ENCODE data around the gene KRTAP10-6. TPM values are rescaled to one million over a fixed set of nuclear protein-coding genes. Genes with fewer than 3 reads are reported as not detected.
A peak's percentile ranks its signal among the peaks of the same experiment; 100 is the strongest.
"Not testable (repeated sequence)": the region's sequence is repeated elsewhere in the genome, so short reads cannot be mapped to it uniquely, and the experiment has no call there.

KRTAP10-6 gene
- total RNA-seq, 2 donors from 2014 or later: not detected

- intact Hi-C loops (cut with DNase I, micrococcal nuclease): no loop called here
- DNase-seq: no peak
- ATAC-seq: no peak
Observed at GRCh38 chr21:44619886-44620285, 27.6 kb upstream of the KRTAP10-6 start.

GRCh38 chr21:44618909-44619308 is 26.6 kb upstream of the KRTAP10-6 start:
- intact Hi-C loops (cut with DNase I, micrococcal nuclease): no loop called here
- peak; percentile 84 for ATAC-seq
- DNase-seq: no peak

- ATAC-seq (peak; percentile 85), DNase-seq (peak in 1 of 2 donors; percentile 35)
- intact Hi-C loops (cut with DNase I, micrococcal nuclease): no loop called here
Observed at GRCh38 chr21:44618504-44618903, 26.2 kb upstream of the KRTAP10-6 start.

- intact Hi-C loops (cut with DNase I, micrococcal nuclease): no loop called here
- DNase-seq: no peak
- no peak for ATAC-seq
Observed at GRCh38 chr21:44617071-44617501, 24.8 kb upstream of the KRTAP10-6 start.

- ATAC-seq: no peak
- intact Hi-C loops (cut with DNase I, micrococcal nuclease): no loop called here
- no peak for DNase-seq
Observed at GRCh38 chr21:44616591-44616926, 24.3 kb upstream of the KRTAP10-6 start.

GRCh38 chr21:44615911-44616590 is 23.7 kb upstream of the KRTAP10-6 start:
- intact Hi-C loops (cut with DNase I, micrococcal nuclease): no loop called here
- ATAC-seq (no peak), DNase-seq (no peak)

- DNase-seq (no peak), ATAC-seq (no peak)
- intact Hi-C loops (cut with DNase I, micrococcal nuclease): no loop called here
Observed at GRCh38 chr21:44615466-44615865, 23.2 kb upstream of the KRTAP10-6 start.

GRCh38 chr21:44614961-44615391 is 22.7 kb upstream of the KRTAP10-6 start:
- ATAC-seq: no peak
- no peak for DNase-seq
- intact Hi-C loops (cut with DNase I, micrococcal nuclease): no loop called here

GRCh38 chr21:44614161-44614631 is 21.9 kb upstream of the KRTAP10-6 start:
- no peak for DNase-seq
- ATAC-seq: no peak
- intact Hi-C loops (cut with DNase I, micrococcal nuclease): no loop called here

- no peak for DNase-seq
- intact Hi-C loops (cut with DNase I, micrococcal nuclease): no loop called here
Observed at GRCh38 chr21:44613386-44614155, 21.3 kb upstream of the KRTAP10-6 start.

GRCh38 chr21:44612669-44613229 is 20.4 kb upstream of the KRTAP10-6 start:
- DNase-seq: no peak
- intact Hi-C loops (cut with DNase I, micrococcal nuclease): no loop called here
- no peak for ATAC-seq

More at GRCh38 chr21:44613386-44614155, 21.3 kb upstream of the KRTAP10-6 start:
- ATAC-seq: no peak

- intact Hi-C loops (cut with DNase I, micrococcal nuclease): no loop called here
- ATAC-seq: no peak
- DNase-seq: no peak
Observed at GRCh38 chr21:44612029-44612486, 19.8 kb upstream of the KRTAP10-6 start, which contains the start of gene KRTAP10-8. Gene KRTAP10-8, plus strand, starts transcription at chr21:44612079. Its CDS starts 22 bp downstream, at chr21:44612101.

- intact Hi-C loops (cut with DNase I, micrococcal nuclease): no loop called here
- no peak for DNase-seq
- ATAC-seq: no peak
Observed at GRCh38 chr21:44611551-44611950, 19.2 kb upstream of the KRTAP10-6 start.

- DNase-seq; ATAC-seq; intact Hi-C loops (cut with DNase I, micrococcal nuclease): not testable (repeated sequence)
Observed at GRCh38 chr21:44610157-44610843, 18.0 kb upstream of the KRTAP10-6 start.

GRCh38 chr21:44609193-44609592 is 16.9 kb upstream of the KRTAP10-6 start:
- ATAC-seq: no peak
- intact Hi-C loops (cut with DNase I, micrococcal nuclease): no loop called here
- no peak for DNase-seq

GRCh38 chr21:44606495-44606894 is 14.2 kb upstream of the KRTAP10-6 start:
- no peak for DNase-seq
- intact Hi-C loops (cut with DNase I, micrococcal nuclease): no loop called here
- ATAC-seq: no peak

GRCh38 chr21:44603911-44604310 is 11.6 kb upstream of the KRTAP10-6 start:
- DNase-seq (no peak), ATAC-seq (no peak)
- intact Hi-C loops (cut with DNase I, micrococcal nuclease): no loop called here

GRCh38 chr21:44603109-44603875 is 11.0 kb upstream of the KRTAP10-6 start:
- no peak for ATAC-seq
- intact Hi-C loops (cut with DNase I, micrococcal nuclease): no loop called here

More at GRCh38 chr21:44603109-44603875, 11.0 kb upstream of the KRTAP10-6 start:
- no peak for DNase-seq

Data from left colon (tissue), 2 donors.